ENCODE data around the gene IRF3.

DNA sequence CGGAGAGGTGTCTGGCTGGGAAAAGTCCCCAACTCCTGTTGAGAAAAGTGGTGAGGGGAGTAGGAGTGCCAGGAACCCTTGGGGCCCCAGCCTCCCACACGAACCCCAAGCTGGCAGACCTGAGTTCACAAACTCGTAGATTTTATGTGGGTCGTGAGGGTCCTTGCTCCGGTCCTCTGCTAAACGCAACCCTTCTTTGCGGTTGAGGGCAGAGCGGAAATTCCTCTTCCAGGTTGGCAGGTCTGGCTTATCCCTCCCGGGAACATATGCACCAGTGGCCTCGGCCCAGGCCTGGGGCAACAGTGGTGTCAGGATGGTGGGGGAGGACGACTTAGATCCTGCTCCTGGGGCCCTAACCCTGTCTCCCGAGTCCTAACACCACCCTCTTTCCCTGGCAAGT lies 2.4 kb downstream of the IRF3 start:
- TF ChIP-seq, protein P1, sequence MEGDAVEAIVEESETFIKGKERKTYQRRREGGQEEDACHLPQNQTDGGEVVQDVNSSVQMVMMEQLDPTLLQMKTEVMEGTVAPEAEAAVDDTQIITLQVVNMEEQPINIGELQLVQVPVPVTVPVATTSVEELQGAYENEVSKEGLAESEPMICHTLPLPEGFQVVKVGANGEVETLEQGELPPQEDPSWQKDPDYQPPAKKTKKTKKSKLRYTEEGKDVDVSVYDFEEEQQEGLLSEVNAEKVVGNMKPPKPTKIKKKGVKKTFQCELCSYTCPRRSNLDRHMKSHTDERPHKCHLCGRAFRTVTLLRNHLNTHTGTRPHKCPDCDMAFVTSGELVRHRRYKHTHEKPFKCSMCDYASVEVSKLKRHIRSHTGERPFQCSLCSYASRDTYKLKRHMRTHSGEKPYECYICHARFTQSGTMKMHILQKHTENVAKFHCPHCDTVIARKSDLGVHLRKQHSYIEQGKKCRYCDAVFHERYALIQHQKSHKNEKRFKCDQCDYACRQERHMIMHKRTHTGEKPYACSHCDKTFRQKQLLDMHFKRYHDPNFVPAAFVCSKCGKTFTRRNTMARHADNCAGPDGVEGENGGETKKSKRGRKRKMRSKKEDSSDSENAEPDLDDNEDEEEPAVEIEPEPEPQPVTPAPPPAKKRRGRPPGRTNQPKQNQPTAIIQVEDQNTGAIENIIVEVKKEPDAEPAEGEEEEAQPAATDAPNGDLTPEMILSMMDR (IDR thresholded peaks at IDR 0.05): no peak
- TF ChIP-seq POLR2A (IDR thresholded peaks at IDR 0.05): no peak
